ENCODE data around the gene C12orf76.

DNA sequence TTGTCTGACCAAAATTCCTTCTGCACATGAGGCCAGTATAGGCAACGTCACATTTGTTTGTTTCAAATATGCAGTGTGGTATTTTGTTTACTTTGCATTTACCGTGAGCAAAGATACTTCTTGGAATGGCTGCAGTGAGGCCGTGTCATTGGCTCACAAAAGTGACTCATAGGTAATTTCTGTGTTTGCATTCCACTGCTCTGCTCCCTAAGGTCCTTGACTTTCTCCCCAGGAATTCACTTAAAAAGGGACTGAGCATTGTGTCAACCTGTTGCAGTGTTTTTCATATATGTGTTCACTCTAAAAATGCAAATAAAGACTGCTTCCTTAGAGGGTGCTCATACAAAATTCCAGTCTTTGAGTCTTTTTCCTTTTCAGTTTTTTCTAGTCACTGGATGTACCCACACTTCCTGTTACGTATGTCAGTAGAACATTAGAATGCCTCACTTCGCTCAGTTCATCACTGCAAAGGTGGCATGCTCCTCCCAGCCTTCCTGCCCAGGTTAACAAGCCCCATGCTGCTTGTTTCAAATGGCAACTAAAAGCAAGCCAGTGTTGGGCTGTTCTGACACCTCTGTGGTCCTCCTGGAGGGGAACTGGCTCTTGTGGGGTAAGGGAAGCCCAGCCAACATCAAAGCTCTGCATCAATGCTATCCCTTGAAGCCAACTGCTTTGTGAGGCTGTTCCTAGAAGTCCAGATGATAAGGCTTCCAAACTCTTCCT, 9.1 kb downstream of the C12orf76 start:
- TF ChIP-seq POLR2A (IDR thresholded peaks at IDR 0.05) (no peak), POLR2AphosphoS5 (IDR thresholded peaks at IDR 0.05) (no peak)
- TF ChIP-seq, protein P1, sequence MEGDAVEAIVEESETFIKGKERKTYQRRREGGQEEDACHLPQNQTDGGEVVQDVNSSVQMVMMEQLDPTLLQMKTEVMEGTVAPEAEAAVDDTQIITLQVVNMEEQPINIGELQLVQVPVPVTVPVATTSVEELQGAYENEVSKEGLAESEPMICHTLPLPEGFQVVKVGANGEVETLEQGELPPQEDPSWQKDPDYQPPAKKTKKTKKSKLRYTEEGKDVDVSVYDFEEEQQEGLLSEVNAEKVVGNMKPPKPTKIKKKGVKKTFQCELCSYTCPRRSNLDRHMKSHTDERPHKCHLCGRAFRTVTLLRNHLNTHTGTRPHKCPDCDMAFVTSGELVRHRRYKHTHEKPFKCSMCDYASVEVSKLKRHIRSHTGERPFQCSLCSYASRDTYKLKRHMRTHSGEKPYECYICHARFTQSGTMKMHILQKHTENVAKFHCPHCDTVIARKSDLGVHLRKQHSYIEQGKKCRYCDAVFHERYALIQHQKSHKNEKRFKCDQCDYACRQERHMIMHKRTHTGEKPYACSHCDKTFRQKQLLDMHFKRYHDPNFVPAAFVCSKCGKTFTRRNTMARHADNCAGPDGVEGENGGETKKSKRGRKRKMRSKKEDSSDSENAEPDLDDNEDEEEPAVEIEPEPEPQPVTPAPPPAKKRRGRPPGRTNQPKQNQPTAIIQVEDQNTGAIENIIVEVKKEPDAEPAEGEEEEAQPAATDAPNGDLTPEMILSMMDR (IDR thresholded peaks at IDR 0.05) = no peak
